Measurements from ENCODE around the gene NFKBIB. TPM values are rescaled to one million over a fixed set of nuclear protein-coding genes. Genes with fewer than 3 reads are reported as not detected.
A peak's percentile ranks its signal among the peaks of the same experiment; 100 is the strongest.
"Not testable (repeated sequence)": the region's sequence is repeated elsewhere in the genome, so short reads cannot be mapped to it uniquely, and the experiment has no call there.

NFKBIB gene, protein sequence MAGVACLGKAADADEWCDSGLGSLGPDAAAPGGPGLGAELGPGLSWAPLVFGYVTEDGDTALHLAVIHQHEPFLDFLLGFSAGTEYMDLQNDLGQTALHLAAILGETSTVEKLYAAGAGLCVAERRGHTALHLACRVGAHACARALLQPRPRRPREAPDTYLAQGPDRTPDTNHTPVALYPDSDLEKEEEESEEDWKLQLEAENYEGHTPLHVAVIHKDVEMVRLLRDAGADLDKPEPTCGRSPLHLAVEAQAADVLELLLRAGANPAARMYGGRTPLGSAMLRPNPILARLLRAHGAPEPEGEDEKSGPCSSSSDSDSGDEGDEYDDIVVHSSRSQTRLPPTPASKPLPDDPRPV
- 6.8 TPM for polyA plus RNA-seq (ENCODE audit: insufficient read length)
- long read RNA-seq, donor 1, partial matches to known transcripts: 0 of 2 reads
- long read RNA-seq, donor 1, other reads (novel, unspliced or antisense): 0 of 2 reads
- long read RNA-seq, donor 2, partial matches to known transcripts: 0 of 4 reads
- long read RNA-seq, donor 2, other reads (novel, unspliced or antisense): 0 of 4 reads
- long read RNA-seq, donor 3, partial matches to known transcripts: 0 of 3 reads
- long read RNA-seq, donor 3, other reads (novel, unspliced or antisense): 0 of 3 reads
- long read RNA-seq, donor 4: 0 reads
- long read RNA-seq, donor 5, transcript NFKBIB-201 (6 exons, 1,159 nt): major isoform, 6 of 9 reads
- long read RNA-seq, donor 5, partial matches to known transcripts: 0 of 9 reads
- long read RNA-seq, donor 5, other reads (novel, unspliced or antisense): 0 of 9 reads
- long read RNA-seq, donor 6, partial matches to known transcripts: 0 of 5 reads
- long read RNA-seq, donor 6, other reads (novel, unspliced or antisense): 0 of 5 reads
- long read RNA-seq, donor 7, partial matches to known transcripts: 0 of 15 reads
- long read RNA-seq, donor 7, other reads (novel, unspliced or antisense): 11 of 15 reads
- long read RNA-seq, donor 8, partial matches to known transcripts: 0 of 5 reads
- long read RNA-seq, donor 8, other reads (novel, unspliced or antisense): 0 of 5 reads

GRCh38 chr19:38899447-38900201, at the start of gene NFKBIB, which contains the start of gene SIRT2:
Gene NFKBIB, plus strand, starts transcription at chr19:38899969. Its CDS starts 64 bp downstream, at chr19:38900033.
Gene SIRT2, minus strand, starts transcription at chr19:38899618. Its CDS starts 97 bp downstream, at chr19:38899521.
- peak; percentile 100 for DNase-seq

DNA sequence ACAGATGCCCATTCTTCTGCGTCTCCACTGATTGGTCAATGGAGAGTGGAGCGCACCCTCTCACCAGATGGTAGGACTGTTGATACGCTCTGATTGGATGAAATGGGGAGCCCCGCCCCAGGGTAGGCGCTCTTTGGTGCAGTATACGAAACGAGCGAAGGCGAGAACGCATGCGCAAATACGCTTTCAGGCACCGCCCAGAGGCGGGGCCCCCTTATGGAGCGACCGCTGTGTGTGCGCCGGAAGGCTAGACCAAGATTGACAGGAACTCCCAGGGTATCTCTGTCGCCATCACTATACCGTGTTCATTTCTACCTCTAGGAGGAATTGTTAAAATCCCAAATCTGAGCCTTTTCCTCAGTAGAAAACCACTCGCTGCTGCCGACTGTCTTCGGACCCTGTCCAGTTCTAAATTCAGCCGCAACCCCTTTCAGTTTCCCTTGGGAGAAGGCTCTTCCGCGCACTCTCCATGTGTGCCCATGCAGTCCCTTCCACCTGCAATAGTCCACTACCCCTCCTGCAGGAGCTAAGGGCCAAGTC, 49.3 kb upstream of the NFKBIB start:
- DNase-seq: peak; percentile 100

- DNase-seq: no peak
Observed at GRCh38 chr19:38850976-38851621, 48.7 kb upstream of the NFKBIB start.

DNA sequence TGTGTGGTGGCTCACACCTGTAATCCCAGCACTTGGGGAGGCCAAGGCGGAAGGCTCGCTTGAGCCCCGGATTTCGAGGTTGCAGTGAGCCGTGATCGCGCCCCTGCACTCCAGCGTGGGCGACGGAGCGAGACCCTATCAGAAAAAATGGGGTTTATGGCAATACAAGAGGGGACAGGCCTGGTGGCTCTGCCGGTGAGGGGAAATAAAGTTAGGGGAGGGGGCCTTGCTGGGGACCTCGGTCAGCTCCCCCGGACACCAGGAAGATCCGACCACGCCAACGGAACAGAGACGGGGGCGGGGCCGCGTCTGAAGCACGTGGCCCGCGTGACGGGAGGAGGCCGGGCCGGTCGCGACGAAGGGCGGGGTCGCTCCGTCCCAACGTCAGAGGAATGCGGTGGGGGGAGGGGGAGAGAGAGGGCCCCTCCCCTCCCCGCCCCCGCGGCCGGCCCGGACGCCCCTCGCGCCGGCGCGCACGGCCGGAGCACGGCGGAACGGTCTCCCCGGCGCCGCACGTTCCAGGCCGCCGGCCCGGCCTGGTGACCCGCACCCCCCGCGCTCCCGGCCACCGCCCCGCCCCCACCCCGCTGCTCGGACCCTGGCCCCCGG, 48.0 kb upstream of the NFKBIB start:
- DNase-seq: peak; percentile 93

GRCh38 chr19:38852231-38853044, 47.3 kb upstream of the NFKBIB start:
- peak; percentile 61 for DNase-seq

- no peak for DNase-seq
Observed at GRCh38 chr19:38853214-38853613, 46.6 kb upstream of the NFKBIB start.

- not testable (repeated sequence) for DNase-seq
Observed at GRCh38 chr19:38854961-38855360, 44.8 kb upstream of the NFKBIB start.

DNA sequence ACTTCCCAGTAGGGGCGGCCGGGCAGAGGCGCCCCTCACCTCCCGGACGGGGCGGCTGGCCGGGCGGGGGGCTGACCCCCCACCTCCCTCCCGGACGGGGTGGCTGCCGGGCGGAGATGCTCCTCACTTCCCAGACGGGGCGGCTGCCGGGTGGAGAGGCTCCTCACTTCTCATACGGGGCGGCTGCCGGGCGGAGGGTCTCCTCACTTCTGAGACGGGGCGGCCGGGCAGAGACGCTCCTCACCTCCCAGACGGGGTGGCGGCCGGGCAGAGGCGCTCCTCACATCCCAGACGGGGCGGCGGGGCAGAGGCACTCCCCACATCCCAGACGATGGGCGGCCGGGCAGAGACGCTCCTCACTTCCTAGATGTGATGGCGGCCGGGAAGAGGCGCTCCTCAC, 44.0 kb upstream of the NFKBIB start:
- not testable (repeated sequence) for DNase-seq

DNA sequence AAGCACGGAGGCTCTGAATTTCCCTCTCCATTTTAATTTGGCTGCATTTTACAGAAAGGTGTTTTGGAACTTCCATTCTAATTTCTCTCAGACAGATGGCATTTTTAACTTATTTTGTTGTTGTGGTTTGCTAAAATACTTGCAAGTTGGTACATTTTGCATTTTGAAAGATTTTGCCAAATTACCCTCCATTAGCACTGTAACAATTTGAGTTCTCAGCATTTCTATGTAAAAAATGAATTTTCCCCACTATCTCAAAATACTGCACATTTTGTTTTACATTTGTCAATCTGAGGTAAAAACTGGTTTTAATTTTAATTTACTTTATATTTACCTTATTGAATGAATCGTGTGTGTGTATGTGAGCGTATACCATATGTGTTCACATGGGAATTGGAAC, 43.0 kb upstream of the NFKBIB start:
- DNase-seq: no peak

DNA sequence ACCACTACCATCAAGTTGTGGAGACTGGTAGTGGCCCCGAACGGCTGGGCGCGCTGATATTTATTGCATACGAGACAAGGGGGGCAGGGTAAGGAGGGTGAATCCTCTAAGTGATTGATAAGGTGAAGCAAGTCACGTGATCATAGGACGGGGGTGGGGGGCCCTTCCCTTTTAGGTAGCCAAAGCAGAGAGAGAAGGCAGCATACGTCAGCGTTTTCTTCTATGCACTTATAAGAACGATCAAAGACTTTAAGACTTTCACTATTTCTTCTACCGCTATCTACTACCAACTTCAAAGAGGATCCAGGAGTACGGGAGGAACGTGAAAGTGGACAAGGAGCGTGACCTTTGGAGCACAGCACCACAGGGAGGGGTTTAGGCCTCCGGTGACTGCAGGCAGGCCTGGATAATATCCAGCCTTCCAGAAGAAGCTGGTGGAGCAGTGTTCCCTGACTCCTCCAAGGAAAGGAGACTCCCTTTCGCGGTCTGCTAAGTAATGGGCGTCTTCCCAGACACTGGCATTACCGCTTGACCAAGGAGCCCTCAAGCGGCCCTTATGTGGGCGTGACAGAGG, 40.1 kb upstream of the NFKBIB start:
- not testable (repeated sequence) for DNase-seq

GRCh38 chr19:38861368-38861767, 38.4 kb upstream of the NFKBIB start:
- DNase-seq: no peak

- no peak for DNase-seq
Observed at GRCh38 chr19:38862321-38863059, 37.3 kb upstream of the NFKBIB start.

- no peak for DNase-seq
Observed at GRCh38 chr19:38867171-38867780, 32.5 kb upstream of the NFKBIB start.

DNA sequence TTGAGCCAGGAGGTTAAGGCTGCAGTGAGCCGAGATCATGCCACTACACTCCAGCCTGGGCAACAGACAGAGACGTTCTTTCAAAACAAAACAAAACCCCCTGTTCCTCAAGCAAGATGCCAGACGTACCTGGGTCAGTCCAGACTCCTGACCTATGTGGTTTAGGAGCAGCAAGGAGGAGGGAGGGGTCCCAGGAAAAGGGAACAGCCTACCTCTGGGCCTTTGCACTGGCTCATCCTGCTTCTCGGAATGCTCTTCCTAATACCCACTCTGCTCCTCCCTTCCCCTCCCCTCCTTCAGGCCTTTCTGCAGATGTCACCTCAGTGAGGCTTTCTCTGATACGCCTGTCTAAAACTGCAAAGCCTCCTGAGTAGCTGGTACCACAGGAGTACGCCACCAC, 31.2 kb upstream of the NFKBIB start:
- no peak for DNase-seq

- no peak for DNase-seq
Observed at GRCh38 chr19:38869160-38869835, 30.5 kb upstream of the NFKBIB start.

- DNase-seq: no peak
Observed at GRCh38 chr19:38869836-38870607, 29.7 kb upstream of the NFKBIB start.

GRCh38 chr19:38870612-38871011, 29.2 kb upstream of the NFKBIB start:
- DNase-seq: no peak
